ENCODE data around the gene PDZD4.

The PDZD4 gene

GRCh38 chrX:153765138-153766079 is 64.9 kb downstream of the PDZD4 start:
- Histone ChIP-seq H3K4me3 (ENCODE audit: low read depth, low read length) (no peak overlapping the region), H3K4me1 (no peaks in the 10 kb centered on the region), H3K27me3 (ENCODE audit: control insufficient read depth, insufficient read depth, low read length) (no peaks in the 10 kb centered on the region), H2AFZ (no peak overlapping the region), H3K9me3 (ENCODE audit: control insufficient read depth, low read length) (no peaks in the 10 kb centered on the region), H3K79me2 (no peaks in the 10 kb centered on the region), H3K36me3 (ENCODE audit: control insufficient read depth, insufficient read depth, low read length) (no peaks in the 10 kb centered on the region), H3K27ac (no peak overlapping the region), H3K4me2 (ENCODE audit: low read length) (no peak overlapping the region), H3K9ac (no peak overlapping the region)
- TF ChIP-seq CTCF (IDR thresholded peaks at IDR 0.05), result no peak

GRCh38 chrX:153764786-153765137 is 65.6 kb downstream of the PDZD4 start:
- H3K4me2 ChIP-seq (ENCODE audit: low read length), result no peak overlapping the region

GRCh38 chrX:153763989-153764755 is 66.2 kb downstream of the PDZD4 start, which contains the start of gene PLXNB3:
TSS of gene PLXNB3 (plus strand) at chrX:153764249. CDS start at chrX:153765536, 1,287 bp downstream.
- TF ChIP-seq CTCF (IDR thresholded peaks at IDR 0.05), result peak; percentile 86
- H3K9ac ChIP-seq, result no peak within 1 kb of the TSS
- H3K4me3 ChIP-seq (ENCODE audit: low read depth, low read length), result no peak within 1 kb of the TSS
- no peaks in the 10 kb centered on the region for H3K9me3 ChIP-seq (ENCODE audit: control insufficient read depth, low read length)
- H3K4me2 ChIP-seq (ENCODE audit: low read length), result no peak within 1 kb of the TSS
- H3K27ac ChIP-seq, result no peak within 1 kb of the TSS
- H3K27me3 ChIP-seq (ENCODE audit: control insufficient read depth, insufficient read depth, low read length), result no peaks in the 10 kb centered on the region
- no peaks in the 10 kb centered on the region for H3K79me2 ChIP-seq
- H3K4me1 ChIP-seq, result no peaks in the 10 kb centered on the region
- no peak within 1 kb of the TSS for H2AFZ ChIP-seq
- H3K36me3 ChIP-seq (ENCODE audit: control insufficient read depth, insufficient read depth, low read length), result no peaks in the 10 kb centered on the region

More at GRCh38 chrX:153764786-153765137, 65.6 kb downstream of the PDZD4 start:
- Histone ChIP-seq H3K9me3 (ENCODE audit: control insufficient read depth, low read length) (no peaks in the 10 kb centered on the region), H3K27me3 (ENCODE audit: control insufficient read depth, insufficient read depth, low read length) (no peaks in the 10 kb centered on the region), H3K79me2 (no peaks in the 10 kb centered on the region), H3K4me3 (ENCODE audit: low read depth, low read length) (no peak overlapping the region), H3K9ac (no peak overlapping the region), H2AFZ (no peak overlapping the region), H3K4me1 (no peaks in the 10 kb centered on the region), H3K27ac (no peak overlapping the region), H3K36me3 (ENCODE audit: control insufficient read depth, insufficient read depth, low read length) (no peaks in the 10 kb centered on the region)
- no peak for TF ChIP-seq CTCF (IDR thresholded peaks at IDR 0.05)

- H3K9me3 ChIP-seq (ENCODE audit: control insufficient read depth, low read length), result no peaks in the 10 kb centered on the region
- TF ChIP-seq CTCF (IDR thresholded peaks at IDR 0.05), result no peak
- H3K4me3 ChIP-seq (ENCODE audit: low read depth, low read length), result no peak overlapping the region
- no peak overlapping the region for H3K27ac ChIP-seq
- no peaks in the 10 kb centered on the region for H3K4me1 ChIP-seq
- no peaks in the 10 kb centered on the region for H3K79me2 ChIP-seq
- H3K27me3 ChIP-seq (ENCODE audit: control insufficient read depth, insufficient read depth, low read length), result no peaks in the 10 kb centered on the region
- H3K36me3 ChIP-seq (ENCODE audit: control insufficient read depth, insufficient read depth, low read length), result no peaks in the 10 kb centered on the region
- no peak overlapping the region for H3K9ac ChIP-seq
- no peak overlapping the region for H2AFZ ChIP-seq
- H3K4me2 ChIP-seq (ENCODE audit: low read length), result no peak overlapping the region
Measured at GRCh38 chrX:153763298-153763932, 66.9 kb downstream of the PDZD4 start.
